Activated CD4-positive, alpha-beta T cell treated with anti-CD3 and anti-CD28 coated beads for 4 hours (primary cell): ENCODE data around the gene DUS1L.
A peak's percentile ranks its signal among the peaks of the same experiment; 100 is the strongest.
"Not testable (repeated sequence)": the region's sequence is repeated elsewhere in the genome, so short reads cannot be mapped to it uniquely, and the experiment has no call there.

ENCODE experiments used
- DNase-seq, 2 donors: peaks; one replicate each; pipeline ENCODE4 v3.0.0-alpha.2; 2020

DUS1L gene

GRCh38 chr17:82038796-82039409 lies 26.7 kb downstream of the DUS1L start:
- DNase-seq = not testable (repeated sequence)

- no peak for DNase-seq
Measured at GRCh38 chr17:82037889-82038195, 27.8 kb downstream of the DUS1L start.

- peak; percentile 90 for DNase-seq
Measured at GRCh38 chr17:82037092-82037888, 28.3 kb downstream of the DUS1L start, which contains the start of gene DCXR. Gene DCXR (minus strand): TSS chr17:82037697. CDS start chr17:82037682, 15 bp downstream.

GRCh38 chr17:82036634-82037091 lies 28.9 kb downstream of the DUS1L start:
- DNase-seq = no peak

GRCh38 chr17:82035956-82036633 lies 29.5 kb downstream of the DUS1L start:
- no peak for DNase-seq

- no peak for DNase-seq
Measured at GRCh38 chr17:82035488-82035887, 30.1 kb downstream of the DUS1L start.

GRCh38 chr17:82034371-82035011 lies 31.1 kb downstream of the DUS1L start:
- DNase-seq = no peak

- no peak for DNase-seq
Measured at GRCh38 chr17:82033359-82034085, 32.1 kb downstream of the DUS1L start.

- DNase-seq = peak; percentile 34 to 42
Measured at GRCh38 chr17:82031885-82032627, 33.5 kb downstream of the DUS1L start.

- no peak for DNase-seq
Measured at GRCh38 chr17:82031303-82031884, 34.2 kb downstream of the DUS1L start, which contains the start of gene RAC3. Gene RAC3 (plus strand): TSS chr17:82031678. CDS start chr17:82031762, 84 bp downstream.

- peak; percentile 76 to 78 for DNase-seq
Measured at GRCh38 chr17:82030470-82031302, 34.9 kb downstream of the DUS1L start.

GRCh38 chr17:82029990-82030469 lies 35.6 kb downstream of the DUS1L start:
- no peak for DNase-seq

- no peak for DNase-seq
Measured at GRCh38 chr17:82029391-82029790, 36.2 kb downstream of the DUS1L start.

- DNase-seq = no peak
Measured at GRCh38 chr17:82028966-82029365, 36.6 kb downstream of the DUS1L start.

GRCh38 chr17:82028246-82028645 lies 37.4 kb downstream of the DUS1L start:
- no peak for DNase-seq

- no peak for DNase-seq
Measured at GRCh38 chr17:82025401-82026107, 40.0 kb downstream of the DUS1L start.

- DNase-seq = no peak
Measured at GRCh38 chr17:82024859-82025258, 40.7 kb downstream of the DUS1L start.

- DNase-seq = no peak
Measured at GRCh38 chr17:82023447-82024241, 42.0 kb downstream of the DUS1L start.

- DNase-seq = peak; percentile 100
Measured at GRCh38 chr17:82022981-82023446, 42.6 kb downstream of the DUS1L start, which contains the start of gene LRRC45. Gene LRRC45 (plus strand): TSS chr17:82023305. CDS start chr17:82023644, 339 bp downstream.
